HEK293T (cell line): Measurements from ENCODE around the gene KRTAP12-4.

Experiments
- FOXM1 ChIP-seq: fragments of 450-650 bp; IDR thresholded peaks from 2 replicates; pipeline ENCODE4 v1.6.1; 2017; ENCODE audit warnings: mild to moderate bottlenecking, borderline replicate concordance
- HDGF ChIP-seq: fragments of 450-650 bp; IDR thresholded peaks from 2 replicates; pipeline ENCODE4 v1.6.1; 2017; ENCODE audit warnings: antibody characterized with exemption, borderline replicate concordance
- SP1 ChIP-seq: fragments of 450-650 bp; IDR thresholded peaks from 2 replicates; pipeline ENCODE4 v1.6.1; 2017

DNA sequence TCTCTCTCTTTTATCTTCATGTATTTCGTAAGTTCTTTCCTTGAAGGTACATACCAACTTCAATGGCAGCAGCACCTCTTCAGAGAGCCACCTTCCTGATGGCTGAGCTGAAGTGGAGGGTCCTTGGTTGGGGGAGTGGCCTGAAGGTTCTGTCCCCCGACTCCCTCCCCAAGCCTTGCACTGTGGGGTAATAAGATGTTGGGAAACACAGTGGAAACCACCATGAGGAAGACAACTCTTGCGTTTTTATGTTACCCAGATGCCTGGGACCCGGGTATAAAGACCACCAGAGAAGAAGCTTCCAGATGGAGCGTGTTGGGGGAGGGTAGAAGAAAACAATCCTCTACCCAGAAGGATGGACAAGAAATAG is 4.1 kb upstream of the KRTAP12-4 start:
- no peak for TF ChIP-seq SP1
- no peak for TF ChIP-seq HDGF
- no peak for TF ChIP-seq FOXM1
